PFSK-1 (cell line): ENCODE data around the gene EMC8.

Source experiments
- FOXP2 ChIP-seq: optimal IDR thresholded peaks from 2 replicates; pipeline ENCODE3; 2011; ENCODE audit warnings: borderline replicate concordance, control low read depth, inconsistent platforms; ENCODE audit not compliant: insufficient read depth; ENCODE audit errors: extremely low read length, extremely low read depth
- POLR2AphosphoS5 ChIP-seq: IDR thresholded peaks from 2 replicates; pipeline ENCODE4 v1.6.1; 2012; ENCODE audit warnings: low read depth, mild to moderate bottlenecking, control low read depth, low read length, moderate library complexity
- SIN3A ChIP-seq: IDR thresholded peaks from 2 replicates; pipeline ENCODE4 v1.6.1; 2012; ENCODE audit warnings: mild to moderate bottlenecking, low read length, moderate library complexity, borderline replicate concordance; ENCODE audit not compliant: insufficient read depth
- TAF1 ChIP-seq: IDR thresholded peaks from 2 replicates; pipeline ENCODE4 v1.6.1; 2012; ENCODE audit warnings: low read length, control low read depth, borderline replicate concordance; ENCODE audit not compliant: insufficient read depth
- TF ChIP-seq, protein P1 (sequence below), 2 experiments: IDR thresholded peaks; 2 replicates each; pipeline versions ENCODE4 v1.6.1 to v1.8.0; 2011 to 2012; ENCODE audit warnings: low read depth in 2 of 2, low read length in 2 of 2, control low read depth in 1 of 2, inconsistent platforms in 1 of 2, mild to moderate bottlenecking in 1 of 2, moderate library complexity in 1 of 2; ENCODE audit not compliant: insufficient read depth in 1 of 2

EMC8 gene

DNA sequence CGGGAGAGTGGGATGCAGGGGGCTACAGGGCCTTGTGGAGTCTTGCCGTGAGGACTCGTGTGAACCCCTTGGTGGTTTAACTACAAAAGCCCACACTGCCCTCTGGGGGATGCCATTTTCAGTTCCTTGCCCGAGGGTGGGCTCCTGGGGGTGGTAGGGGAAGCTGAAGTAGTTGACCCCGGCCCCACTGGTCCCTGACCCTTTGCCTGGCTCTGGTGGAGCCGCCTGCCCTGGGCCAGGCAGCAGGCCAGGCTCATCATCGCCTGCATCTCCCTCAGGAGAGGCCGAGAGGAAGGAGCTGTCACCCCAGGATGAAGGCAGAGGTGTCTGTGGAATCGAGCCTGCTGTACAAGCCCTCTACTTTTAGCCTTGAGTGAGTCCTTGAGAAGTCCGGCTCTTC lies 10.3 kb upstream of the EMC8 start:
- no peak for TF ChIP-seq POLR2AphosphoS5
- TF ChIP-seq, protein P1, sequence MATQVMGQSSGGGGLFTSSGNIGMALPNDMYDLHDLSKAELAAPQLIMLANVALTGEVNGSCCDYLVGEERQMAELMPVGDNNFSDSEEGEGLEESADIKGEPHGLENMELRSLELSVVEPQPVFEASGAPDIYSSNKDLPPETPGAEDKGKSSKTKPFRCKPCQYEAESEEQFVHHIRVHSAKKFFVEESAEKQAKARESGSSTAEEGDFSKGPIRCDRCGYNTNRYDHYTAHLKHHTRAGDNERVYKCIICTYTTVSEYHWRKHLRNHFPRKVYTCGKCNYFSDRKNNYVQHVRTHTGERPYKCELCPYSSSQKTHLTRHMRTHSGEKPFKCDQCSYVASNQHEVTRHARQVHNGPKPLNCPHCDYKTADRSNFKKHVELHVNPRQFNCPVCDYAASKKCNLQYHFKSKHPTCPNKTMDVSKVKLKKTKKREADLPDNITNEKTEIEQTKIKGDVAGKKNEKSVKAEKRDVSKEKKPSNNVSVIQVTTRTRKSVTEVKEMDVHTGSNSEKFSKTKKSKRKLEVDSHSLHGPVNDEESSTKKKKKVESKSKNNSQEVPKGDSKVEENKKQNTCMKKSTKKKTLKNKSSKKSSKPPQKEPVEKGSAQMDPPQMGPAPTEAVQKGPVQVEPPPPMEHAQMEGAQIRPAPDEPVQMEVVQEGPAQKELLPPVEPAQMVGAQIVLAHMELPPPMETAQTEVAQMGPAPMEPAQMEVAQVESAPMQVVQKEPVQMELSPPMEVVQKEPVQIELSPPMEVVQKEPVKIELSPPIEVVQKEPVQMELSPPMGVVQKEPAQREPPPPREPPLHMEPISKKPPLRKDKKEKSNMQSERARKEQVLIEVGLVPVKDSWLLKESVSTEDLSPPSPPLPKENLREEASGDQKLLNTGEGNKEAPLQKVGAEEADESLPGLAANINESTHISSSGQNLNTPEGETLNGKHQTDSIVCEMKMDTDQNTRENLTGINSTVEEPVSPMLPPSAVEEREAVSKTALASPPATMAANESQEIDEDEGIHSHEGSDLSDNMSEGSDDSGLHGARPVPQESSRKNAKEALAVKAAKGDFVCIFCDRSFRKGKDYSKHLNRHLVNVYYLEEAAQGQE (IDR thresholded peaks at IDR 0.05; ENCODE audit: insufficient read depth in 1 of 2, low read depth in 2 of 2, low read length in 2 of 2) = no peak
- no peak for TF ChIP-seq TAF1
- TF ChIP-seq FOXP2 = no peak
- no peak for TF ChIP-seq SIN3A

DNA sequence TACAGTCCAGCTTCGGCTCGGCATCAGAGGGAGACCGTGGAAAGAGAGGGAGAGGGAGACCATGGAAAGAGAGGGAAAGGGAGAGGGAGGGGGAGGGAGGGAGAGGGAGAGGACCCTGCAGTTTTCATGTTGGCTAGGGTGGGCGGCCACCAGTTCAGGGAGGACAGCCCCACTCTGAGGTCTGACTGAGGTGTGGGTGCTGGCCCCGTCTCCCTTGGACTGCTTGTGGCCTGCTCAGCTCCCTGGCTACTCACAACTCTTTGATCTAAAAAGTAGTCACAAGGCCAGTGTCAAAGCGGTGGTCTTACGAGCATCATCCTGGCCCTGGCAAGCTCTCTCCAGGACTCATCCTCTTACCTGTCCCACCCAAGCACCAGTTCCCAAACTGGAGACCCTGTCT lies 9.6 kb upstream of the EMC8 start:
- TF ChIP-seq, protein P1 (IDR thresholded peaks at IDR 0.05; ENCODE audit: insufficient read depth in 1 of 2, low read depth in 2 of 2, low read length in 2 of 2) = no peak
- TF ChIP-seq TAF1 (no peak), POLR2AphosphoS5 (no peak), FOXP2 (no peak), SIN3A (no peak)

DNA sequence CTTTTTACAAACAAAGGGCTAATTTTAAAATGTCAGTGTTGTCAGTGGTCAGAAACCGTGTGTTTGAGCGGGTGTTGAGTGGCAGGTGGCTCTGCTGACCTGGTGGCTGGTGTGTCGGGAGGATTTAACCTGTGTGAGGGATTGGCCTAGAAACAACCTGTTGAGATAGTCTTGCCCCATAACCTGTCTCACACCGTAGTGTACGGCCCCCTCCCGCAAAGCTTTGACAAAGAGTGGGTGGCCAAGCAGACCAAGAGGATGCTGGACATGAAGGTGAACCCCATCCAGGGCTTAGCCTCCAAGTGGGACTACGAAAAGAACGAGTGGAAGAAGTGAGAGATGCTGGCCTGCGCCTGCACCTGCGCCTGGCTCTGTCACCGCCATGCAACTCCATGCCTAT lies 7.2 kb upstream of the EMC8 start:
- no peak for TF ChIP-seq TAF1
- TF ChIP-seq, protein P1 (IDR thresholded peaks at IDR 0.05; ENCODE audit: insufficient read depth in 1 of 2, low read depth in 2 of 2, low read length in 2 of 2) = no peak
- no peak for TF ChIP-seq FOXP2
- TF ChIP-seq POLR2AphosphoS5 = no peak
- TF ChIP-seq SIN3A = no peak

DNA sequence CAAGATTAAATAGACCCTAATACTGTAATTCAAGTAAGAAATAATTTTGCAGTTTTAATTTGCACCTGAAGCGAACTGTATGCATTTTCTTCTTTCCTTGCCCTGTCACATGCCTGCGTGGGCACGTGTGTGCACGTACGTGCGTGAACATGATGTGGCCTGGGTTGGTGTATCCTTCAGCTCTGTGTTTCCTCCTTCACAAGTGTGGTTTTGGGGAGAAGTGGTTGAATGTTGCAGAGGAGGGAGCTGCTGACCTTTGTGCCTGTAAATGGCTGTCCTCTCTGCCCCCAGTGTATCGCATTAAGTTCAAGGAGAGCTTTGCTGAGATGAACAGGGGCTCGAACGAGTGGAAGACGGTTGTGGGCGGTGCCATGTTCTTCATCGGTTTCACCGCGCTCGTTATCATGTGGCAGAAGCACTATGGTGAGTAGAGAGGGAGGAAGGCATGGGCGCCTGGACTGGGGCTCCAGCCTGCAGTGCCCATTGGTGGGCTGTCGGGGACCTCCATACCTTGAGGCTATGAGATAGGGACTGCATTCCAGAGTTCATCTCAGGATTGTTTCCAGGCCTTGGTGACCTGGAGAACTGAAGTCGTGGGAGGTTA lies 6.2 kb upstream of the EMC8 start:
- TF ChIP-seq FOXP2 (no peak), SIN3A (no peak), POLR2AphosphoS5 (no peak), TAF1 (no peak)
- TF ChIP-seq, protein P1 (IDR thresholded peaks at IDR 0.05; ENCODE audit: insufficient read depth in 1 of 2, low read depth in 2 of 2, low read length in 2 of 2) = no peak
